HG03060 (cell line): Measurements from ENCODE around the gene PHLPP1.
"Not testable (repeated sequence)": the region's sequence is repeated elsewhere in the genome, so short reads cannot be mapped to it uniquely, and the experiment has no call there.

ENCODE experiments used
- ATAC-seq: cut with Tn5 transposase; IDR thresholded peaks from one replicate; pipeline ENCODE4 v1.9.1; 2021; ENCODE audit warnings: low read depth, moderate number of reproducible peaks; ENCODE audit not compliant: unreplicated experiment

The PHLPP1 gene

GRCh38 chr18:62740650-62741049, 25.3 kb downstream of the PHLPP1 start:
- ATAC-seq = not testable (repeated sequence)

GRCh38 chr18:62741118-62741566, 25.8 kb downstream of the PHLPP1 start:
- ATAC-seq = no peak

DNA sequence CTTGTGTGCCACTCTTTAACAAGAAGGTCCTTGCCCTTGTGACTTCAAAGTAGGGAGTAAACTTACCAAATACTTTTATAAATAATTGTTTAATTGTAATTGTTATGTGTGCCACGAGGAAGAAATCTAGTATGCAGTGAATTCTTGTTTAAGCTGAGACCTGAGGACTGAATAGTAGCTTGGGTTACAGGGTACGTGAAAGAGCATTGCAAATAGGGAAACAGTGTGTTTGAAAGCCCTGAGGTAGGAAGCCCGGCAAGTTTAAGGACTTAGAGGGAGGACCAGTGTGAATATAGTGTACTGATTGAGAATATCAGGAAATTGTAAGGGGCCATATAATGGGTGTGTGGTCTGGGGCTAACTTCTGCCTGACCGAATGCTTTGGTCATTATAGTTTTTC, 26.2 kb downstream of the PHLPP1 start:
- no peak for ATAC-seq

- ATAC-seq = peak; percentile 46
Measured at GRCh38 chr18:62744076-62744968, 29.0 kb downstream of the PHLPP1 start.

DNA sequence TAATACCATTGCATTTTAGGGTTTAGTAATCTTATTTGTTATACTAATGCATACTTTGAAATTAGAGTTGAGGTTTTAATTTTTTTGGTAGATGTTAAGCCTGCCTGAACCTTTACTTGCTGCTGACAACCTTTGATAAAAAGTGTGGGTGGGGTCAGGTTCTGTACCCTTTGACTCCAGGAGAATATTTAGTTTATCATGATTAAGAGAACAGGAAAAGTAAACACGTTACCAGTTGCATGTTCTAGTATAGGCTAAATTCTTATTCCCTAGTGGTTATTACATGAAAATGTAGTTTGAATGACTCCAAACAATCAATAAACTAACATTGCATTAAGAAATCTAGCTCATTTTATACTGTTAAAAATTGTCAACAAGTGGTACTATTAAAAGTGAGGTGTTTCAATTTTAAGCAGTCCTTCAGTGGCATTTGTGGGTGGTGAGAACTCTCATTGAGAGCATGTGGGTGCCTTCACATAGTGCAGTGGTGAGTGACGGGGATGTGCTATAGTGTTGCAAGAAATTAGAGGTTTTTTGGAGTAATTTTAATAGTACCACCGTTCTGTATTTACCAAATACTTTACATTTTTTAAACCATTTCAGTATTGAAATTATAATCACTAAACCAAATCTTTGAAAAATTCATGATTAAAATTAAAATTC, 29.9 kb downstream of the PHLPP1 start:
- ATAC-seq = no peak

GRCh38 chr18:62749389-62749788, 34.0 kb downstream of the PHLPP1 start:
- ATAC-seq = no peak

DNA sequence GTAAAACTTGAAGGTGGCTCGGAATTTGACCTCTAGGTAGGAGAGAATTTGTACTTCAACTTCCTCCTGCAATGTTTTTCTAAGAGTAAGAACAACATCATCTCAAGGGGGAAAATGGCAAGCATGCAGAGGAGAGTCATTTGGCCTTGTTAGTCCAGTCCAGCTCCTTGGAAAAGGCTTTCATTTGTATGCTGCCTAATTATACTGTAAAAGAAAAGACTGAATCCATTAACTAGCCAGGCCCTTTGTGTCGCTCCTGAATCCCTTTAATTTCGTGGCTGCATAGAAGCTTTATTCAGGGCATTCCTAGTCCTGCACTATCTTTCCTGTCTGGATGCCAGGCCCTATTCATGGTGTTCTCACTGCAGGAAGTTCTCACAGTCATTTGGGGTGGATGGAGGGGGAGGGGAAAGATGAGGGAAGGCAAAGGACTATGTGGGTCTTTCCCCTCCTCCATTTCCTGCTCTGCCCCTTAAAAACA, 36.0 kb downstream of the PHLPP1 start:
- no peak for ATAC-seq

DNA sequence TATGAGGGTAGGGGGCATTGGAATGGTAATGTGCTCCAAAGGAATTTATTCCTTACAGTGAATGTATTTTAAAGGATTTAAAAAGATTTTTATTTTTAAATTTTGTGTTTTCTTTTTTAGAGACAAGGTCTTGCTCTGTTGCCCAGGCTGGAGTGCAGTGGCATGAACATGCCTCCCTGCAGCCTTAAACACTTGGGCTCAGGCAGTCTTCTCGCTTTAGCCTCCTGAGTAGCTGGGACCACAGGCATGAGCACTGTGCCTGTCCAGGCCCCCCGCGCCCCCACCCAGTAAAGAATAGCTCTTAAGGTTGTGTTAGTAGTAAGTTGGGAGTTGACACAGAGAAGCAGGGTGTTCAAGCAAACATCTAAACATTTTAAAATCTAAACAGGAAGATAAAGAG, 36.6 kb downstream of the PHLPP1 start:
- no peak for ATAC-seq

GRCh38 chr18:62754026-62754425, 38.7 kb downstream of the PHLPP1 start:
- ATAC-seq = no peak

DNA sequence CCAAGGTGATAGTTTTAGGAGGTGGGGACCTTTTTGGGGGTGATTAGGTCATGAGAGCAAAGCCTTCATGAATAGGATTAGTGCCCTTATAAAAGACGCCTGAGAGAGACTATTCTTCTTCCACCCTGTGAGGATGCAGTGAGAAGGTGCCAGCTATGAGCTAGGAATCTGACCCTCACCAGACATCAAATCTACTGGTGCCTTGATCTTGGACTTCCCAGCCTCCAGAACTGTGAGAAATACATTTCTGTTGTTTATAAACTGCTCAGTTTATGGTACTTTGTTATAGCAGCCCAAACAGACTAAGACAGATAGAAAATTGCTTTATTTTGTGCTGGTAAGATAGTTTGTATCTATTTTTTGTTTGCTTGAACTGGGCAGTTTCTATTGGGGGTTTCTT, 40.1 kb downstream of the PHLPP1 start:
- ATAC-seq = no peak

DNA sequence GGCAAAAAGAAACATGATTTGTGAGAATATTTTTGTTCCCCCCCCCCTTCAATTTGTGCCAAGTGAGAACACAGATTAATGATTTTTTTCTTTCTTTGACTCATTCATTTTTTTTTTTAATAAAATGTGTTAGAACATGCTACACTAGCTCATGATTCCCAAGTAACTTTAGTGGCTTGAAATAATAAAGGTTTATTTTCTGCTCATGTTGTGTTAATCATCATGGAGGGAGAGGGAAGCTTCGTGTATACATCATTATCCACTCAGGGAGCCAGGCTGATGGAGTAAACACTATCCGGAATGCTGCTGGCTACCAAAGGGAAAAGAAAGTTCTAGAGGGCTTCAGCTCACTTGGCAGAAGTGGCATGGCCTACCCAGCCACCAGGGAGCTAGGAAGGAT, 40.6 kb downstream of the PHLPP1 start:
- ATAC-seq = no peak

- ATAC-seq = no peak
Measured at GRCh38 chr18:62757399-62758010, 42.2 kb downstream of the PHLPP1 start.

DNA sequence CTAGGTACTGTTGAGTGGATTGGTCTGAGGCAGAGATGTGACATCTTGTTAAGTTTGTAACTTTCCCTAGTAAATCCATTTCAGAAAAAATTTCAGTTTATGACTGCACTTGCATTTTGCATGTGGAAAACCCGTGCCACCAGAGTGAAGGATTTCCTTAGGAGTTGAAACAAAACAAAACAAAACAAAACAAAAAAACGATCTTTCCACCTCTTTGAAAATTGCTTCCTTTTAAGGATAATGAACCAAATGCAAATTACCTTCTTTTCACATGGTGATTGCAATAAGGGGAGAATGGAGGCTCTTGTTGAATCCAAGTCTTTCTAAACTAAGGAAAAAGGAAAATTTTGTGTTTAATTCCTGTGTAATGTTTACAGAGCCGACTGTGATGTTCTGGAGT, 43.2 kb downstream of the PHLPP1 start:
- ATAC-seq = no peak

DNA sequence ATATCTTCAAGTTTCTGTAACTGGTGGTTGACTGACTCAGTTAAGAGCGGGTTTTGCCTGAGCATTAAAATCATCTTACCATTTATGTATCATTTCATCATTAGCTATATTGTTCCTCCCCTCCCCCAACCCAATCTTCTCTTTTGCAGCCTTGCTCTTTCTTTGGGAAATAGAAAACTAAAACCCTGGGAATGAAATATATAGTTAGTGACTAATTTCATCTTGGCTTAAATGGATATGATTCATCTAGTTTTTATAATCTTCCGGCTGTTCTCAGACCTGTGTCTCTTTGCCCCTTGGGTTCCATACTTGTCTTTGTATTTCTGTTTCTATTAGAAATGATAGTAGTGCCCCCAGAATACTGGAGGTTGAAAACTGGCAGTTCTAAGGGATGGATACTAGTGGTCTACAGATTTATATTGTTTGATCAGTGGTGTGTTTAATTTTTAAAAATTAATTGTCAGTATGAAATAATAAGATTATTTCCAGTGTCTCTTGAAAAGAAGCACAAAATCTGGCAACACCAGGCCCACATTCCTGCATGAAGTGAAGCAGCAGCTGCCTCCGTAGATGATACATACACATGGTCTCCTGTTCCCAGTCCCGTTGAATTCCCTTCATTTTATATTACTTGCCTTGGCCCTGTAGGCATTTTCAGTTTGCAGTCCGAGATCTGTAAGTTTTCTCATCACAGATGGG, 44.5 kb downstream of the PHLPP1 start:
- no peak for ATAC-seq

DNA sequence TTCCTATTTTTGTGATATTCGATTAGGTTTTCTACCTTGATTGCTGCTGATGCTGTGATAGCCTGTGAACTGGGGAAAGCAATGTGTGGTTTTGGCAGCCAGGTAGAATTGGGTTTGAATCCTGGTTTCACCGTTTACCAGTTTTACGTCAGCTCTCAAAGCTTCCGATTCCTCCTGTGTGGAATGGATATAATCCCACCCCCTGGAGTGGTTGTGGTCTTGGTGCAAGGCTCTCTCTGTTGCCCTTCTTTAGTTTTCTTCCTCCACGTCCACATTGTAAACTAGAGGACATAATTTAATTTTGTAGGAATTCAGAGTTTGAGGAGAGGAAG, 45.0 kb downstream of the PHLPP1 start:
- no peak for ATAC-seq

GRCh38 chr18:62763101-62763521, 47.8 kb downstream of the PHLPP1 start:
- ATAC-seq = no peak

DNA sequence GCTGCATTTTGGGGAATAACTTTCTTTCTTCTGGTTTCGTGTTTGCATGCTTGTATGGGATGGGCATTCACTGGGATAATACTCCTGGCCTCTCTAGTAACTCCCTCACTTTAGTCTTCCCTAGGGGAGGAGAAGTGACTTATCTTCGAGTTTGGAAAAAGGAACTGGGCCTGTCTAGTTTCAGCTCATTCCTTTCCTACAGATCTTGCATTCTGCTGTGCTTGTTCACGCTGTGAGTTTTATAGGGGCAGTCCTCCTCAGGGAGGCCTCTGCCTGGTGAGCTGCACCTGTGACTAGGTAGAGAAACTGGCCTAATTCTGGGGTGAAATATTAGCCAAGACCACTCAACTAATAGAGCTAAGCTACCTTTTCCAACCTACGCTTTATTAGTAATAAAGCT, 50.9 kb downstream of the PHLPP1 start:
- no peak for ATAC-seq

- no peak for ATAC-seq
Measured at GRCh38 chr18:62767321-62767720, 52.0 kb downstream of the PHLPP1 start.

GRCh38 chr18:62767836-62768557, 52.7 kb downstream of the PHLPP1 start:
- ATAC-seq = no peak

- no peak for ATAC-seq
Measured at GRCh38 chr18:62768558-62768943, 53.2 kb downstream of the PHLPP1 start.
